Transverse colon (tissue), 3 donors: ENCODE results near the gene IQSEC3.
"Not testable (repeated sequence)": the region's sequence is repeated elsewhere in the genome, so short reads cannot be mapped to it uniquely, and the experiment has no call there.

ENCODE experiments used
- EP300 ChIP-seq: sonication (generic); formaldehyde crosslinking; IDR thresholded peaks from one replicate; pipeline ENCODE4 v1.6.1; 2017; ENCODE audit warnings: antibody characterized with exemption, low read depth
- POLR2A ChIP-seq: fragments of 450-650 bp; IDR thresholded peaks from one replicate; pipeline ENCODE4 v1.6.1; 2016; ENCODE audit warnings: antibody characterized with exemption, mild to moderate bottlenecking, moderate library complexity
- TF ChIP-seq, protein P1 (sequence below), 5 experiments: fragments of 200-600 bp in 3 of 5; fragments of 450-650 bp in 2 of 5; sonication (generic) in 3 of 5; IDR thresholded peaks; 1 replicate in 2 of 5; 2 replicates in 3 of 5; pipeline ENCODE4 v1.5.1; 2016 to 2017; ENCODE audit warnings: antibody characterized with exemption in 5 of 5, inconsistent platforms in 3 of 5, mild to moderate bottlenecking in 2 of 5, moderate library complexity in 1 of 5

DNA sequence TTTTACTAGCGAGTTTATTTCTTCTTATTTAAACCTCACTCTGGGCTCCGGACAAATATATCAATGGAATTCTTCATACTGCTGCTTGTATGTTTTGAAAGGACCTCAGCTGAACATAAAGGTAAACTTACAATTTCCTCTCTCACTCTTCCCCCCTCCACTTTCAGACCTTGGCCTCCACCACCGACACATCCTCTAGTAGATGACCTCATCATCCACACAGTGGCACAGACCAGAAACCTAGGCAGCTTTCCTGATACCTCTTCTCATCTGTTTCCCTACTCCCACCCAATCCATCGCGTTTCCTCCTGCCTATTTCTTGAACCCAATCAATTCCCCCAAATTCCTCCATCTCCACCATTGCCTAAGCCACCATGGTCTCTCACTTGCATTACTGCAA is 17.4 kb upstream of the IQSEC3 start:
- TF ChIP-seq, protein P1, sequence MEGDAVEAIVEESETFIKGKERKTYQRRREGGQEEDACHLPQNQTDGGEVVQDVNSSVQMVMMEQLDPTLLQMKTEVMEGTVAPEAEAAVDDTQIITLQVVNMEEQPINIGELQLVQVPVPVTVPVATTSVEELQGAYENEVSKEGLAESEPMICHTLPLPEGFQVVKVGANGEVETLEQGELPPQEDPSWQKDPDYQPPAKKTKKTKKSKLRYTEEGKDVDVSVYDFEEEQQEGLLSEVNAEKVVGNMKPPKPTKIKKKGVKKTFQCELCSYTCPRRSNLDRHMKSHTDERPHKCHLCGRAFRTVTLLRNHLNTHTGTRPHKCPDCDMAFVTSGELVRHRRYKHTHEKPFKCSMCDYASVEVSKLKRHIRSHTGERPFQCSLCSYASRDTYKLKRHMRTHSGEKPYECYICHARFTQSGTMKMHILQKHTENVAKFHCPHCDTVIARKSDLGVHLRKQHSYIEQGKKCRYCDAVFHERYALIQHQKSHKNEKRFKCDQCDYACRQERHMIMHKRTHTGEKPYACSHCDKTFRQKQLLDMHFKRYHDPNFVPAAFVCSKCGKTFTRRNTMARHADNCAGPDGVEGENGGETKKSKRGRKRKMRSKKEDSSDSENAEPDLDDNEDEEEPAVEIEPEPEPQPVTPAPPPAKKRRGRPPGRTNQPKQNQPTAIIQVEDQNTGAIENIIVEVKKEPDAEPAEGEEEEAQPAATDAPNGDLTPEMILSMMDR (IDR thresholded peaks at IDR 0.05), result not testable (repeated sequence)
- not testable (repeated sequence) for TF ChIP-seq POLR2A, EP300
